Liver (tissue), 9 donors: Measurements from ENCODE around the gene ZNF506. TPM values are rescaled to one million over a fixed set of nuclear protein-coding genes. Genes with fewer than 3 reads are reported as not detected.
"Not testable (repeated sequence)": the region's sequence is repeated elsewhere in the genome, so short reads cannot be mapped to it uniquely, and the experiment has no call there.

Source experiments
- DNase-seq: peaks from one replicate; pipeline ENCODE4 v3.0.0-alpha.2; 2017; ENCODE audit warnings: low spot score
- H3K27ac ChIP-seq, 2 donors: one replicate each; pipeline ENCODE4 v1.7.0; 2013; ENCODE audit warnings: inconsistent platforms in 2 of 2, low read length in 2 of 2, control low read depth in 1 of 2, low read depth in 1 of 2, mild to moderate bottlenecking in 1 of 2
- H3K27me3 ChIP-seq, 4 donors: one replicate each; pipeline versions ENCODE4 v1.6.1 to v1.7.0; 2013; ENCODE audit warnings: low read length in 3 of 4, inconsistent platforms in 1 of 4, mild to moderate bottlenecking in 1 of 4, moderate library complexity in 1 of 4; ENCODE audit not compliant: control insufficient read depth in 4 of 4, insufficient read depth in 4 of 4
- H3K36me3 ChIP-seq, 4 donors: one replicate each; pipeline versions ENCODE4 v1.6.1 to v1.7.0; 2013; ENCODE audit warnings: low read length in 3 of 4, mild to moderate bottlenecking in 3 of 4, low read depth in 1 of 4, moderate library complexity in 1 of 4; ENCODE audit not compliant: control insufficient read depth in 4 of 4, insufficient read depth in 3 of 4
- H3K4me1 ChIP-seq, 4 donors: one replicate each; pipeline versions ENCODE4 v1.6.1 to v1.7.0; 2013; ENCODE audit warnings: low read length in 3 of 4, mild to moderate bottlenecking in 3 of 4, moderate library complexity in 1 of 4; ENCODE audit not compliant: control insufficient read depth in 4 of 4, insufficient read depth in 4 of 4
- H3K4me3 ChIP-seq, 3 donors: one replicate each; pipeline versions ENCODE4 v1.6.1 to v1.7.0; 2013; ENCODE audit warnings: low read length in 3 of 3, control low read depth in 1 of 3, low read depth in 1 of 3, mild to moderate bottlenecking in 1 of 3
- H3K9ac ChIP-seq, 2 donors: one replicate each; pipeline ENCODE4 v1.7.0; 2013; ENCODE audit warnings: low read length in 2 of 2, mild to moderate bottlenecking in 2 of 2, moderate library complexity in 2 of 2, control low read depth in 1 of 2, low read depth in 1 of 2
- H3K9me3 ChIP-seq, 4 donors: one replicate each; pipeline versions ENCODE4 v1.6.1 to v1.7.0; 2013; ENCODE audit warnings: low read length in 3 of 4; ENCODE audit not compliant: control insufficient read depth in 4 of 4
- ATF3 ChIP-seq: IDR thresholded peaks from 2 replicates; pipeline ENCODE4 v1.6.1; 2016; ENCODE audit warnings: antibody characterized with exemption
- EGR1 ChIP-seq, 2 donors: IDR thresholded peaks; 2 replicates each; pipeline ENCODE4 v1.6.1; 2016 to 2018; ENCODE audit warnings: antibody characterized with exemption in 2 of 2, low read depth in 2 of 2
- FOXA1 ChIP-seq: IDR thresholded peaks from 2 replicates; pipeline ENCODE4 v1.6.1; 2016; ENCODE audit warnings: antibody characterized with exemption
- GABPA ChIP-seq, 2 donors: IDR thresholded peaks in 1 of 2; conservative IDR thresholded peaks in 1 of 2; 2 replicates each; pipeline ENCODE4 v1.6.1; 2016; ENCODE audit warnings: antibody characterized with exemption in 2 of 2, mild to moderate bottlenecking in 1 of 2, moderate library complexity in 1 of 2
- HNF4A ChIP-seq, 2 donors: conservative IDR thresholded peaks; 2 replicates each; pipeline ENCODE4 v1.6.1; 2016; ENCODE audit warnings: antibody characterized with exemption in 2 of 2, mild to moderate bottlenecking in 2 of 2
- HNF4G ChIP-seq: IDR thresholded peaks from 2 replicates; pipeline ENCODE4 v1.6.1; 2016; ENCODE audit warnings: antibody characterized with exemption
- JUND ChIP-seq, 2 donors: IDR thresholded peaks; 2 replicates each; pipeline ENCODE4 v1.6.1; 2016; ENCODE audit warnings: antibody characterized with exemption in 2 of 2
- MAX ChIP-seq: IDR thresholded peaks from 2 replicates; pipeline ENCODE4 v1.6.1; 2016; ENCODE audit warnings: antibody characterized with exemption
- NR2F2 ChIP-seq: IDR thresholded peaks from 2 replicates; pipeline ENCODE4 v1.6.1; 2016; ENCODE audit warnings: antibody characterized with exemption
- RAD21 ChIP-seq, 2 donors: IDR thresholded peaks; 2 replicates each; pipeline ENCODE4 v1.6.1; 2016; ENCODE audit warnings: antibody characterized with exemption in 2 of 2, mild to moderate bottlenecking in 2 of 2
- RXRA ChIP-seq, 2 donors: IDR thresholded peaks; 2 replicates each; pipeline ENCODE4 v1.6.1; 2017 to 2018; ENCODE audit warnings: antibody characterized with exemption in 2 of 2, mild to moderate bottlenecking in 1 of 2
- SP1 ChIP-seq: IDR thresholded peaks from 2 replicates; pipeline ENCODE4 v1.6.1; 2018; ENCODE audit warnings: antibody characterized with exemption, mild to moderate bottlenecking
- TAF1 ChIP-seq: conservative IDR thresholded peaks from 2 replicates; pipeline ENCODE4 v1.6.1; 2016; ENCODE audit warnings: antibody characterized with exemption, mild to moderate bottlenecking
- YY1 ChIP-seq: IDR thresholded peaks from 2 replicates; pipeline ENCODE4 v1.6.1; 2016; ENCODE audit warnings: antibody characterized with exemption, mild to moderate bottlenecking
- ZBTB33 ChIP-seq: IDR thresholded peaks from 2 replicates; pipeline ENCODE4 v1.6.1; 2016; ENCODE audit warnings: antibody characterized with exemption
- WGBS: extraction: QIAGEN DNeasy Blood & Tissue Kit; methylation state at CpG from one replicate; pipeline ENCODE4 v1.1.7; 2013; 5-methylcytosine and 5-hydroxymethylcytosine counted together
- polyA plus RNA-seq, 2 donors: library from polyadenylated mRNA; stranded (reverse) in 1 of 2; unstranded in 1 of 2; fragments of 200-250 nt in 1 of 2; fragments of >200 nt in 1 of 2; fragmentation: Nextera tagmentation in 1 of 2; extraction: Ambion mirVana in 1 of 2; gene quantifications; one replicate each; pipeline versions ENCODE4 v1.2.1 to v1.2.3, GENCODE V29; 2013 to 2015
- total RNA-seq, 2 donors: library from RNA; depleted of rRNA; stranded (reverse); fragments of >200 nt; gene quantifications; one replicate each; pipeline ENCODE4 v1.2.3, GENCODE V29; 2014
- TF ChIP-seq, protein P1 (sequence below): IDR thresholded peaks from 2 replicates; pipeline ENCODE4 v1.6.1; 2016; ENCODE audit warnings: antibody characterized with exemption, mild to moderate bottlenecking
- donor health status: healthy.
- donor health status: healthy.
- donor health status: healthy.
- donor health status: healthy.
- donor health status: healthy.

The ZNF506 gene
- total and polyA plus RNA-seq, 4 donors = 1.3 to 8.5 (median 4.9) TPM

DNA sequence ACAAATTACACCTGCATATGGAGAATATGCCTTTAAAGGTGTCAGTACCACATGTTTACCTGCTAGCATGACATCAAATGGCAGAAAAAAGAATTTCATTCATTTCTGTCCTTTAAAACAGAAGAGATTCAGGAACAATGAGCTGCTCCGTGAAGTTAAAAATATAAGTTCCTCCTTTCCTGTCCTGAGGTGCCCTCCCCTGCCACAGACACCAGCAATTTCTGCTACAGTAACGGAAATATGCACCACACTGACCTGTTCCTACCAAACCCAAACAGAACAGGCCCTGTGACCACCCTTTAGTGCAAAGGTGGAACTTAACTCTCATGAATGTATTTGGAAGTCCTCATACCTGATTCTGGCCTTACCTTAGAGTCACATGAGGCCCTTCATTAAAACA is 30.2 kb upstream of the ZNF506 start:
- WGBS = 55% methylated on average over 2 of the region's 2 CpGs

DNA sequence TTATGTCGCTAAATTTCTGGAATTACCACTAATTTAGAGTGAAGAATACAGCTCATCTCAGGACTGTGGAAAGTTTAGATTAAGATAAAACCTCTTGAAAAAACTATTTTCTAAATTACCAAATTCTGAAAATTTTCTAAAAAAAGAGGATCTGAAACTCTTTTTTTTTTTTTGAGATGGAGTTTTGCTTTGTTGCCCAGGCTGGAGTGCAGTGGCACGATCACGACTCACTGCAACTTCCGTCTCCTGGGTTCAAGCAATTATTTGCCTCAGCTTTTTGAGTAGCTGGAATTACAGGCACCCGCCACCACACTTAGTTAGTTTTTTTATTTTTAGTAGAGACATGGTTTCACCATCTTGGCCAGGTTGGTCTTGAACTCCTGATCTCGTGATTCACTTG is 27.5 kb upstream of the ZNF506 start:
- TF ChIP-seq, protein P1, sequence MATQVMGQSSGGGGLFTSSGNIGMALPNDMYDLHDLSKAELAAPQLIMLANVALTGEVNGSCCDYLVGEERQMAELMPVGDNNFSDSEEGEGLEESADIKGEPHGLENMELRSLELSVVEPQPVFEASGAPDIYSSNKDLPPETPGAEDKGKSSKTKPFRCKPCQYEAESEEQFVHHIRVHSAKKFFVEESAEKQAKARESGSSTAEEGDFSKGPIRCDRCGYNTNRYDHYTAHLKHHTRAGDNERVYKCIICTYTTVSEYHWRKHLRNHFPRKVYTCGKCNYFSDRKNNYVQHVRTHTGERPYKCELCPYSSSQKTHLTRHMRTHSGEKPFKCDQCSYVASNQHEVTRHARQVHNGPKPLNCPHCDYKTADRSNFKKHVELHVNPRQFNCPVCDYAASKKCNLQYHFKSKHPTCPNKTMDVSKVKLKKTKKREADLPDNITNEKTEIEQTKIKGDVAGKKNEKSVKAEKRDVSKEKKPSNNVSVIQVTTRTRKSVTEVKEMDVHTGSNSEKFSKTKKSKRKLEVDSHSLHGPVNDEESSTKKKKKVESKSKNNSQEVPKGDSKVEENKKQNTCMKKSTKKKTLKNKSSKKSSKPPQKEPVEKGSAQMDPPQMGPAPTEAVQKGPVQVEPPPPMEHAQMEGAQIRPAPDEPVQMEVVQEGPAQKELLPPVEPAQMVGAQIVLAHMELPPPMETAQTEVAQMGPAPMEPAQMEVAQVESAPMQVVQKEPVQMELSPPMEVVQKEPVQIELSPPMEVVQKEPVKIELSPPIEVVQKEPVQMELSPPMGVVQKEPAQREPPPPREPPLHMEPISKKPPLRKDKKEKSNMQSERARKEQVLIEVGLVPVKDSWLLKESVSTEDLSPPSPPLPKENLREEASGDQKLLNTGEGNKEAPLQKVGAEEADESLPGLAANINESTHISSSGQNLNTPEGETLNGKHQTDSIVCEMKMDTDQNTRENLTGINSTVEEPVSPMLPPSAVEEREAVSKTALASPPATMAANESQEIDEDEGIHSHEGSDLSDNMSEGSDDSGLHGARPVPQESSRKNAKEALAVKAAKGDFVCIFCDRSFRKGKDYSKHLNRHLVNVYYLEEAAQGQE = no peak
- TF ChIP-seq NR2F2 = no peak
- TF ChIP-seq ATF3 = no peak
- no peak for TF ChIP-seq HNF4G
- no peak for TF ChIP-seq EGR1 (IDR thresholded peaks at IDR 0.05; ENCODE audit: low read depth in 2 of 2)
- no peak for TF ChIP-seq ZBTB33
- no peak for TF ChIP-seq TAF1
- TF ChIP-seq RXRA (IDR thresholded peaks at IDR 0.05) = no peak
- no peak for TF ChIP-seq GABPA (IDR thresholded peaks at IDR 0.05 in 1 of 2, conservative IDR thresholded peaks at IDR 0.05 in 1 of 2)
- no peak for TF ChIP-seq RAD21 (IDR thresholded peaks at IDR 0.05)
- TF ChIP-seq MAX = no peak
- Histone ChIP-seq H3K4me1 (no peaks in the 10 kb centered on the region), H3K27me3 (no peaks in the 10 kb centered on the region), H3K9ac (no peak overlapping the region), H3K36me3 (no peaks in the 10 kb centered on the region), H3K9me3 (peaks cover 6 to 20% (median 14%) of the 10 kb centered on the region in 4 donors), H3K27ac (no peak overlapping the region), H3K4me3 (no peak overlapping the region)
- 87% methylated on average over 6 of the region's 6 CpGs for WGBS
- DNase-seq = no peak

More for the DNA sequence above, 30.2 kb upstream of the ZNF506 start:
- not testable (repeated sequence) for H3K27me3 ChIP-seq, H3K36me3 ChIP-seq, DNase-seq, H3K27ac ChIP-seq, H3K9ac ChIP-seq, H3K4me1 ChIP-seq, H3K4me3 ChIP-seq
- H3K9me3 ChIP-seq = peaks cover 0 to 14% (median 7%) of the 10 kb centered on the region in 4 donors

DNA sequence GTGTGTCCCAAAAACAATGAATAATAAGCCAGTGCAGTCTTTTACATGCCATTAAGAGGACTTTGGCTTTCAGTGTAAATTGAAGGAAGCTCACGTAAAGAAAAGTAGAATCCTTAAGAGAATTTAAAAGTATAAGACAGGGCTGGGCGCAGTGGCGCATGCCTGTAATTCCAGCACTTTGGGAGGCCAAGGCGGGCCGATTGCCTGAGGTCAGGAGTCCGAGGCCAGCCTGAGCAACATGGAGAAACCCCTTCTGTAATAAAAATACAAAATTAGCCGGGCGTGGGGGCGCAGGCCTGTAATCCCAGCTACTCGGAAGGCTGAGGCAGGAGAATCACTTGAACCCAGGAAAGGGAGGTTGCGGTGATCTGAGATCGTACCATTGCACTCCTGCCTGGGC is 26.2 kb upstream of the ZNF506 start:
- peaks cover 6 to 32% (median 18%) of the 10 kb centered on the region in 4 donors for H3K9me3 ChIP-seq
- WGBS = 94% methylated on average over 12 of the region's 12 CpGs
- no peaks in the 10 kb centered on the region for H3K36me3 ChIP-seq
- DNase-seq = no peak
- H3K27ac ChIP-seq = no peak overlapping the region
- H3K27me3 ChIP-seq = no peaks in the 10 kb centered on the region
- H3K4me3 ChIP-seq = no peak overlapping the region
- H3K9ac ChIP-seq = no peak overlapping the region
- H3K4me1 ChIP-seq = no peaks in the 10 kb centered on the region
- TF ChIP-seq EGR1 (IDR thresholded peaks at IDR 0.05; ENCODE audit: low read depth in 2 of 2) (no peak), MAX (no peak), SP1 (no peak), RAD21 (IDR thresholded peaks at IDR 0.05) (no peak), FOXA1 (no peak), RXRA (IDR thresholded peaks at IDR 0.05) (no peak), GABPA (IDR thresholded peaks at IDR 0.05 in 1 of 2, conservative IDR thresholded peaks at IDR 0.05 in 1 of 2) (no peak), JUND (IDR thresholded peaks at IDR 0.05) (no peak), TAF1 (no peak), HNF4A (conservative IDR thresholded peaks at IDR 0.05) (no peak), NR2F2 (no peak), ATF3 (no peak), YY1 (no peak)
- TF ChIP-seq, protein P1 = no peak
